RCC 7860 (cell line): ENCODE data around the gene CDT1.

Source experiments
- DNase-seq: peaks from one replicate; pipeline ENCODE4 v3.0.0-alpha.2; 2015; ENCODE audit warnings: low spot score
- FAIRE-seq: peaks from 2 replicates; lab custom pipeline; 2012; peaks lifted over from hg19 to GRCh38; lab: Jason Lieb, UNC

CDT1 gene

DNA sequence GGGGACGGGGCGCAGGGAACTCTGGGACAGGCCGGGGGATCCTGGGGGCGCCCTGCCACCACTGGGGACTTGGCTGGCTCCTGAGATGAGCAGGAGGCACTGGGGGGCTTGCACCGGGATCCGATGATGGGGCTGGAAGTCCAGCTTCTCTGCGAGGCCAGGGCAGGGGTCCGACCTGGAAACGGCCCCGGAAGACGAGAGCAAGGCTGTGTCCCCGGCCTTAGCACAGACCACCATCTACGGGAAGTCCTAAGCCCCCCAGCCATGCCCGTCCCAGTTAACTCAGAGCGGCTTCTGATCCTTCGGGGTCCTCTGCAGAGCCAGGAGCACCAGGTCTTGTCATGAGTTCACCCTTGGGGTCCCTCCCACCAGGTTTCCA is 573 bp downstream of the CDT1 start:
- DNase-seq (no peak), FAIRE-seq (no peak)

DNA sequence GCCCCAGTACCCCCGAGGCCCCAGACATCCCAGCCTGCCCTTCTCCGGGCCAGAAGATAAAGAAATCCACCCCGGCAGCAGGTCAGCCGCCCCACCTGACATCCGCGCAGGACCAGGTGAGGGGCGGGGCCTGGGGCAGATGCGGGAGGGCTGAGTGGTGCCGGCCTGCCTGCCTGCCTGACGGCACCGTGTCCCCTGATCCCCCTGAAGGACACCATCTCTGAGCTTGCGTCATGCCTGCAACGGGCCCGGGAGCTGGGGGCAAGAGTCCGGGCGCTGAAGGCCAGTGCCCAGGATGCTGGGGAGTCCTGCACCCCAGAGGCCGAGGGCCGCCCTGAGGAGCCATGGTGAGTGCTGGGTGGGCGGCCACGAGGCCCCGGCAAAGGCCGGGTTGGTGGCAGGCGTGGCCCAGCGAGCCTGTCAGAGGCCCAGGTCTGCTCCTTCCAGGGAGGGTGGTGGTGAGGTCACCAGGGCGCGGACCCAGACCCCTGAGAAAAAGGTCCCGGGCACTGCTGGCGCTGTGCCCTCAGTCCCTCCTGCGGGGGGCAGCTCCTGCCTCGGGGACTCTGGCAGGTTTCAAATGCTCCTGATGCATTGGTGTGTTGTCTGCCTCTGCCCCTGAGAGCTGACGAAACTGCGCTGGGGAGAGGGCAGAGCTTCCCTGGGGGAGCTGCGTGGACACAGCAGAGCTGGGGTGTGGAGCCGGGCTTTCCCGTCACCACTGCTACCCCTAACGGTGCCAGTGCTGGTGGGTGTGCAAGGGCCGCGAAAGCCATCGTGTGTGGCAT is 1.2 kb downstream of the CDT1 start:
- DNase-seq (no peak), FAIRE-seq (no peak)

DNA sequence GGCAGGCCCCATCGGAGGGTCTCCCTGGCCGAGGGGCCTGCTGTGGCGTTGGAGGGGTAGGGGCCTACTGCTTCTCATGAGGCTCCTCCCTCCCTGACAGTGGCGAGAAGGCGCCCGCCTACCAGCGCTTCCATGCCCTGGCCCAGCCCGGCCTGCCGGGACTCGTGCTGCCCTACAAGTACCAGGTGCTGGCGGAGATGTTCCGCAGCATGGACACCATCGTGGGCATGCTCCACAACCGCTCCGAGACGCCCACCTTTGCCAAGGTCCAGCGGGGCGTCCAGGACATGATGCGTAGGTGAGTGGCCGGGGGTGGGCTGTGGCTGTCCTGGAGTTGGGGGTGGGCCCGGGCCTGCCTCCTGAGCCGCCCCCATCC is 1.7 kb downstream of the CDT1 start:
- FAIRE-seq (no peak), DNase-seq (no peak)

DNA sequence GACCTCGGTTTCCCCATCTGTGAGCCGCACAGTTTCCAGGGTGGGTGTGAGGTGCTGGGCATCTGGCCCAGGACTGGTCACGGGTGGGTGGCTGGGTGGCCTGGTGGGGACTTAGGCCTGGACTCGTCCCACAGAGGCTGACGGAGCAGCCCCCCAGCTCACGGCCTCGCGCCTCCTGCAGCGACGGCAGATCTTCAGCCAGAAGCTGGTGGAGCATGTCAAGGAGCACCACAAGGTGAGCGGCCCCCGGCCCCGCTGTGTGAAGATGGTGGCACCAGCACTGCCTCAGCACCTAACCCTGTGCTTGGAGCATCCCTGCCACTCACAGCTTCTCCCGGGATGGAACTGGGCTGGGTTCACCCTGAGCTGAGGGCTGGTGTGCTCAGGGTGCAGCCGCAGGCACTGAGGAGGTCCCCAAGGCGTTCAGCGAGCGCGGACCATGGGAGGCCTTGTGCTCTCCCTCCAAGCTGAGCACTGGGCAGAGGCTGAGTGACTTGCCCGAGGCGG is 2.4 kb downstream of the CDT1 start:
- FAIRE-seq (no peak), DNase-seq (no peak)

DNA sequence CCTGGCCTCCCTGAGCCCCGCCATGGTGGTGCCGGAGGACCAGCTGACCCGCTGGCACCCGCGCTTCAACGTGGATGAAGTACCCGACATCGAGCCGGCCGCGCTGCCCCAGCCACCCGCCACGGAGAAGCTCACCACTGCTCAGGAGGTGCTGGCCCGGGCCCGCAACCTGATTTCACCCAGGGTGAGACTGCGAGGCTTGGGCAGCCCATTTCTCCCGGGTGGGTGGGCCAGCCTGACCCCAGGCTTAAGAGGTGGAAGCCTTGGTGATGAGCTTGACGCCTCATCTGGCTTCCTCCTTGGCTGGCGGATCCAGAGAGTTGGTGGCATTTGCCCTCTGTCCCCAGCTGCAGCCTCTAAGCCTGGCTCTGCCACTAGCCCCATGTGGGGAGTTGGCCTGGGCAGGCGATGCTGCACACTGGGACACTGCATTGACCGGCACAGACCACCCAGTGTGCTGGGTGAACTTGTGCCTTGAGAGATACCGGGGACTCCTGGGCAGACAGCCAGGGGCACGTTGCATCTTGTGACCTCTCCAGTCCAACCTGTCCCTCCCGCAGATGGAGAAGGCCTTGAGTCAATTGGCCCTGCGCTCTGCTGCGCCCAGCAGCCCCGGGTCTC is 3.0 kb downstream of the CDT1 start:
- no peak for DNase-seq
- no peak for FAIRE-seq

DNA sequence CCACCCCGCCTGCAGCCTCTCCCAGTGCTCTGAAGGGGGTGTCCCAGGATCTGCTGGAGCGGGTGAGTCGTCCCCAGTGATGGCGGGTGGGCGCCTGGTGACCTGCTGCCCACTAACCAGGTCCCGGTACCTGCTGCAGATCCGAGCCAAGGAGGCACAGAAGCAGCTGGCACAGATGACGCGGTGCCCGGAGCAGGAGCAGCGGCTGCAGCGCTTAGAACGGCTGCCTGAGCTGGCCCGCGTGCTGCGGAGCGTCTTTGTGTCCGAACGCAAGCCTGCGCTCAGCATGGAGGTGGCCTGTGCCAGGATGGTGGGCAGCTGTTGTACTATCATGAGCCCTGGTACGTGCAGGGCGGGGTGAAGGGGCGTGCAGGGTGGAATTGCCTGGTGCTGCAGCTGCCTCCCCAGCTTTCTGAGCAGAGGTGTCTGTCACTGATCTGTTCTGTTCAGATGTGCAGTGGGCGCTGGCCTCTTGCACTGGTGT is 3.6 kb downstream of the CDT1 start:
- DNase-seq (no peak), FAIRE-seq (no peak)

DNA sequence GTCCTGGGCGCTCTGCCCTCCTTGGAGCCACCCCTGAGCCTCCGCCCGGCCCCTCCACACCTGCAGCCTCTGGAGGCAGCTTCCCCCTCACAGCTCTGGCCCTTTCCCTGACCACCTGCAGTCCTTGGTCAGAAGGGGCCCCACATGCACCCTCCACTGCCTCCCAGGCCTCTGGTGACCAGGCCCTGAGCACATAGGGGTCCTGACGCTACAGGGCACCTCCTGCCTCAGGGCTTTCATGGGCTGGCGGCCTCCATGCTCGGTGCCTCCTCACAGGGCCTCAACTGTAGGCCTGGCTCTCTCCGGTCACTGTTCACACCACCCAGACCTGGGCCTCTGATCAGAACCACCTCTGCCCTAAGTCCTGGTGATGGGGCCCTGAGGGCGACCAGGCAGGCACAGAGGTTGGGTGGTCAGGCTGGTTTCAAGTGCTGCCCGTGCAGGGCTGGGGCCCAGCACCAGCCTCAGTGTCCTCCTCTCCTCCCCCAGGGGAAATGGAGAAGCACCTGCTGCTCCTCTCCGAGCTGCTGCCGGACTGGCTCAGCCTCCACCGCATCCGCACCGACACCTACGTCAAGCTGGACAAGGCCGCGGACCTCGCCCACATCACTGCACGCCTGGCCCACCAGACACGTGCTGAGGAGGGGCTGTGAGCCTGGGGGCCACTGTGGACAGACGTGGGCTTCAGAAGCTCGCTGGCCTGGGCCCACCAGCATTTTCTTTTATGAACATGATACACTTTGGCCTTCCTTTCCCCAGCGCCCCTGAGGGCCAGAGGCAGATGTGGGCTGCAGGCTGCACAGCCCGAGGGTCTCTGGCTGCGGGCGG is 4.3 kb downstream of the CDT1 start:
- DNase-seq, result no peak

DNA sequence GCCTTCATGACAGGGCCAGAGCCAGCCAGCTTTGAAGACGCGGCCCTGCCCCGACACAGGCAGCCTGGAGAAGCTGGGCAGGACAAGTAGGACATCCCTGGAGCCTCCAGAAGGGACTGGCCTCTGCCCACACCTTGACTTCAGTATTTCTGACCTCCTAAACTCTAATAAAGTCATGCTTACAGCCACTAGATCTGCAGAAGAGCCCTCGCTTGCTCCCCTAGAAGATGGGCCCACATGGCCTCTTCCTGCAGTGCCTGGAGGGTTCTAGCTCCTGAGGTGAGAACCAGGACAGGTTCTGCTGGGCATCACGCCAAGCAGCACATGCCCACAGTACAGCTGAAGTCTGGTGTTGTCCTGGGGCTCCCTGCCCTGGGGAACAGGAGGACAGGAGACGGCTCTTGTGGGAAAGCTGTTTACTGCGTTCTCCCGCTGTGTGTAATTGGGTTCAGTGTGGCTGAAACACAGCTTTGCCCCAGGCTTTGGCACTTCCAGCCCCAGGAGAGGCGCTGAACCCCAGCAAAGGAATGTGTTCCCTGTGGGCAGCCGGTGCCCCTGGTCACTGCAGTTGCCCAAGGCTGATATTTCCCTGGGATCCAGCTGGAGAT is 5.6 kb downstream of the CDT1 start:
- DNase-seq, result no peak
- no peak for FAIRE-seq

More for the DNA sequence above, 4.3 kb downstream of the CDT1 start:
- no peak for FAIRE-seq

DNA sequence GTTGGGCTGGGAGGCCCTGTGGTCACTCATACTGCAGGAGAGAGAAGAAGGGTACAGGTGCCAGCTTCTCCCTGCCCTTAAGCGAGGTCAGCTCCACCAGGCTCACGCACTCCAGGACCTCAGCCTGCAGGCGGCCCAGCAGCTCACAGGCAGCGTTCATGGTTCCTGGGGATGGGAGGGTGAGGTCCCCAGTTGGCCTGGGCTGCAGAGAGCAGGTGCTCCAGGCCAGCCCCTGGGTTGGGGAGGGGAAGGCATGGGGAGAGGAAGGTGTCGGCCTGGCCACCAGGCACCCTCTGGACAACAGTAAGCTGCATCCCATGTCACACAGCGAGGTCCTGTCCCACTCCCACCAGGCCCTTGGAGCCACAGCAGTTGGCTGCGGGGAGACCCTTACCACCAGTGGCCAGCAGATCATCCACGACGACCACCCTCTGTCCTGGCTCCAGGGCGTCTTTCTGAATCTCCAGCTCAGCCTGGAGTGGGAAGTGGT is 6.1 kb downstream of the CDT1 start:
- no peak for DNase-seq
- no peak for FAIRE-seq

DNA sequence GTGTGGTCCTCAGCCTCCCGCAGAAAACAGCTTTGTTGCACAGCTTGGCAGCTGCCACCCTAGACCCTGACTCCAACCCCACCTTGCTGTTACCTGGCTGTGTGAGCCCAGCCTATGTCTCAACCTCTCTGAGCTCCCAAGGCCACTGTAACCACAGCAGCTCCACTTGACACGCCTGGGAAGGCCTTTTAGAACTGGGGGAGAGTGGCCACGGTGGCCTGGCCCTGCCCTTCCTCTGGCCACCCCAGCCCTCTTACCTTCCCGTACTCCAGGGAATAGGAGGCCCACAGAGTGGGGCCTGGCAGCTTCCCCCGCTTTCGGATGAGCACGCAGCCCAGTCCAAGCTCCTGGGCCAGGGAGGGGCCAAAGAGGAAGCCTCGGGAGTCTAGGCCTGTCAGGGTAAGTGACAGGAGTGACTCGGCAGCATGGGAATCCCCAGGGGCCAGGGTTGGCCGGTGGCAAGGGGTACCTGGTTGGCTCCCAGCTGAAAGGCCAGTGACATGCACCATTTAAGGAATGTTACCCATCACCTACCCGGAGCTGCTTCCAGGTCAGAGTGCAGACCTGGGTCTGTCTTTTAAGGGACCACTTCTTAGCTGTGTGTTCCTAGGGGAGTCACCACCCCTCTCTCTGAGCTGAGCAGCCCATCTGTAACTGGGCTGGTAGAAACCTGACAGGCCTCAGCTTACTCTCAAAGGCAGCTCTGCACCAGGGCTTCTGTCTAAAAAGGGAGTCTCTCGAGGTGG is 6.8 kb downstream of the CDT1 start:
- FAIRE-seq (no peak), DNase-seq (peak; percentile 43)

DNA sequence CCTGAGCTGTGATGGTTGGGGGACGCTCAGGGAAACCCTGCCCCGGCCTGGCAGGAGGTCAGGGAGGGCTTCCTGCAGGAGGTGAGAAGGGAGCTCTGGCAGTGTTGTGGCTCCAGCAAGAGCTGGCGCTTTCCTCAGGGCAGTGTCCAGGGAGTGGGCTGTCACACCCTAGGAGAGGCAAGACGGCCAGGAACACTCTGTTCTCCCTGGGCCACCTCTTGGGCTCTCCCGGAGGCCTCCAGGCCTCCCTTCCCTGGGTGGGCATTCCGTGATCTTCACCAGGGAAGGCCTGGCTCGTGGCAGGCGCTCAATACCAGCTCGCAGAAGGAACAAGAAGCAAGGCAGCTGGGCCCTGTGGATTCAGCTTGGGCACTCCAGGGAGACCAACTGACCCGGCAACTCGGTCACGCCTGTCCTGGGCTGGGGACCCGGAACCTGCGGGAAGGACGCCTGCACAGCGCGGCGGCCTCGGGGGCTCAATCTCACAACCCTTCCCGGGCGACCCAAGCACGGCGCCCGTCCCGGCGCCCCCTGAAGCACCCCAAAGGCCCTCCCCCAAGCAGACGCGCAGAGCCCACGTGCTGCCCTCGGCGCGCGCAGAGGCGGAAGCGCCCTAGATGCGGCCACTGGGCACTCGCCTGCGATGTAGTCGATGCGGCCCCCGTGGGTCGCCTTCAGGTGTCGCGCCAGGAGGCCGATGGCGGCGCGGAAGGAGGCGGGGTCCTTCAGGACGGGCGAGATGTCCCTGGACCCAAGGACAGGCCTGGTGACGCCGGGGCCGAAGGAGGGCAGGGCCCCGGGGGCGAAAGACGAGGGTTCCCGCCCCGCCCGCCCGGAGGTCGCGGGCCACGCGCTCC is 7.6 kb downstream of the CDT1 start:
- FAIRE-seq (no peak), DNase-seq (peak; percentile 57)

DNA sequence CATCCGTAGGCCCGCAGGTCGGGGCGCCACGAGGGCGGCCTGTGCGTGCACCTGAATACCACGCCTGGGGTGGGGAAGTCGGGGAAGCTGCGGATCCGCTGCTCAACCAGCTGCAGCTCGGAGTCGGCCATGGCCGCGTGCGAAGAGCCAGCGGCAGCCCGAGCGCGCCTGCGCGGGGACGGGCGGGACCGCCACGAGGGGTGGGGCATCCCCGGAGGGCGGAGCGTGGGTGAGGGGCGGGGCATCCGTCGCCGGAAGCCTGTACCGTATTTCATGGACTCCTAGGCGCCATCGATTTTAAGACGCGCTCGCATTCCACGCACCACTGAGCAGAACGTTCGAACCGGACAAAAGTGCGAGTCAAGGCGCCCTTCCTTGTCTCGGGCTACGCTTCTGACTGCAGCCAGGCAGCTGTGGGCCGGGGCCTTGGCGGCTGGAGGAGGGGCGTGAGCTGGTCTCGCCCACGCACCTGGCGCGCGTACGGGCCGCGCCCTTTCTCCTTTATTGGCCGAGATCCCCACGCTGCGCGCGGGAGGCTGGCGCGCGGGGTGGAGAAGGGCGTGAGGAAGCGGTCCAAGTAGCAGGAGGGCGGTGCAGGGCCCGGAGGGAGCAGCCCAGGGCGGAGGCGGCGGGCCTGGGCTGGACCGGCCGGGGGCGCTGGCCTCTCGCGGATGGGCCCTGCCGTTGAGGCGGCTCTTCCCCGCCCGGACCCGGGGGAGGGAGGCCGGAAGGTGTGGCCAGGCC is 8.4 kb downstream of the CDT1 start, which contains the start of gene APRT:
APRT (minus strand) TSS at position 160 of the 744 bp plus-strand sequence; CDS start at position 131, 29 bp downstream.
- FAIRE-seq (no peak), DNase-seq (peak; percentile 82)

DNA sequence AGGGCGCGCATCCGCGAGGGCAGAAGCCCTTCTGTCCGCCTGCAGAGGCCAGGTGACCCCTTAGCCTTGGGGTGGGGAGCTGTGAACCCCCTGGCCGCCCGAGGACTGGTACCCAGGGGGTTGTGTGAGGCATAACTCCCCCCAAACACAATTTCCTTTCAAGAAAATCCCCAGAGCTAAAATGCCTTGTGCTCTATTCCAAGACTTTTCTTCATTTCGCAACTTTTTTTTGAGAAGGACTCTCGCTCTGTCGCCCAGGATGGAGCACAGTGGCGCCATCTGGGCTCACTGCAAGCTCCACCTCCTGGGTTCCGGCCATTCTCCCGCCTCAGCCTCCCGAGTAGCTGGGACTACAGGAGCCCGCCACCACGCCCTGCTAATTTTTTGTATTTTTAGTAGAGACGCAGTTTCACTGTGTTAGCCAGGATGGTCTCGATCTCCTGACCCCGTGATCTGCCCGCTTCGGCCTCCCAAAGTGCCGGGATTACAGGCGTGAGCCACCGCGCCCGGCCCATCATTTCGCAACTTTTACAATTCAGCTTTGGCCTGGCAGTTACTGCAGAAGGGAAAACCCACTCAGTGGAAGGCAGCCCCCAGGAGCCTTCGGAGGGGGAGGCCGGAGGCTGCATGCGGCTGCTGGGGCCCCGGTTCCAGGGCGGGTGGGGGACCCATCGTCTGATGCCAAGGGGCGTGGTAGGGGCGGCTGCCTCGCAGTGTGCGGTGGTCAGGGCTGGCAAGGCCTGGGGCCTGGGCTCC is 9.1 kb downstream of the CDT1 start:
- FAIRE-seq (no peak), DNase-seq (no peak)

DNA sequence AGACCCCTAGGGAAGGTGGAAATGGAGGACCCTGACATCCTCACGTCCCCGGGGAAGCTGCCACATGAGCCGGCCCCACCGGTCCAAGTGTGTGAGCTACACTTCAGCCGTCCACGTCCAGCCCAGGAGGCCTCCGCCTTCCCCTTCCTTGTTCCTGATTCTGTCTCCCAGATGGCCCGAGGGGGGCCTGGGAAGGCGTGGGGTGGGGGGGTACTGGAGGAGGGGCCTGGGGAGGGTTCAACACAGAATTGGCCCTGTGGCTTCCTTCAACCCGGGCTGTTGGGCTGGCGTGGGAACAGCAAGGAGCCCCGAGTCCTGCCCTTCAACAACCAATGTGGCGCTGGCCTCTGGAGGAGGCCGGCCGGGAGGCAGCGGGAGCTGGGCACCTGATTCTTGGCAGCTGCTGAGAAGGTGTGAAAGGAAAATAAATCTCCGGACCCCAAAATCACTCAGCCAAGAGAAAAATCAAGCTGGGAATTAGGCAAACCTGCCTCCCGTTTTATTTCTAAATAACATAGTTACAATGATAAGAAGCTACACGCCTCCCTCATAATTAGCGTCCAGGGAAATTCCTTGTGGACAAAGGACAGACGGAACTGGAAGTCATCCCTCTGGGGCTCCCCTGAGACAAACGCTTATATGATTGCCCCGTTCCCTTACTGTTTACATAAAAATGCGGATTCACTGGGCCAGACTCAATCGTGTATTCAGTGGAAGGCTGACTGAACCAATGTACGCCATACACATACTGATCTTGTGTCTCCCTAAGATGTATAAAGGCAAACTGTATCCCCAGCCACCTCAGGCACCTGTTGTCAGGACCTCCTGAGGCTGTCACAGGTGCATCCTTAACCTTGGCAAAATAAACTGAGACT is 9.9 kb downstream of the CDT1 start:
- FAIRE-seq, result no peak

DNA sequence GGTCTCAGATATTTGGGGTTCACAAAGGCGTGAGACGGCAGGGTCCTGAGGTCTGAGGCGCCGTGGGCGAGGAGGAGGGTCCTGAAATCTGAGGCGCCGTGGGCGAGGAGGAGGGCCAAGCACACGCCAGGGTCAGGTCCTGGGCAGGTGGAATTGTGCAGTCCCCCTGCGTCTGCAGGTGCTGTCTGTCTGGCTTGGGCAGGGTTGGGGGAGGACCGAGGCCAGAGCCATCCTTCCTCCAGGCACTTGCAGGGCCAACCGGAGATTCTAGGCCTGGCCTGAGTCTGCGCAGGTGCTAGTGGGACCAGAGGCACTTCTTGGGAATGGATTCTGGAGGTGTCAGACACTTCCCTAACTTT is 10.5 kb downstream of the CDT1 start:
- FAIRE-seq (no peak), DNase-seq (no peak)

More for the DNA sequence above, 9.9 kb downstream of the CDT1 start:
- DNase-seq, result no peak

DNA sequence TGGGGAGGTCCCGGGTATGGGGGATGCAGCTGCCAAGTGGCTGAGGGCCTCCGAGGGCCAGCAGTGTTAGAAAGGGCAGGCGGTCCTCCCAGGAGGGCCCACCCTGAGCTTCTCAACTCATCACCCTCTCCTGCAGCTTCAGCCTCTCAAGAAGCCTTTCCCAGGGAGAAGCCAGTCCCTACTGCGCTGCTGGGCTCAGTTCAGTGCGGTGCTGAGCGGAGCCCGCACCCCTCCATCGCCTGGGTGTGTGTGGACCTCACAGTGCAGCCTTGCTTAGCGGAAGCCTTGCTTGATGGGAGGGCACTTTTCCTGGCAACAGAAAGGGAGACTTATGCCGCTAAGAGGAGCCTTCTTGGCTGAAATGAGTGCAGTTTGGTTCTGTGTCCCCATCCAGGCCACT is 11.6 kb downstream of the CDT1 start:
- DNase-seq (no peak), FAIRE-seq (no peak)
